T1000 (cell line): ENCODE data around the gene TPGS1.
A peak's percentile ranks its signal among the peaks of the same experiment; 100 is the strongest.
"Not testable (repeated sequence)": the region's sequence is repeated elsewhere in the genome, so short reads cannot be mapped to it uniquely, and the experiment has no call there.

Experiments used
- DNase-seq: peaks from one replicate; lab custom pipeline; 2025; ENCODE audit warnings: mixed read lengths; lab: John Stamatoyannopoulos, UW

The TPGS1 gene

GRCh38 chr19:475360-475759 lies 31.9 kb upstream of the TPGS1 start:
- no peak for DNase-seq

DNA sequence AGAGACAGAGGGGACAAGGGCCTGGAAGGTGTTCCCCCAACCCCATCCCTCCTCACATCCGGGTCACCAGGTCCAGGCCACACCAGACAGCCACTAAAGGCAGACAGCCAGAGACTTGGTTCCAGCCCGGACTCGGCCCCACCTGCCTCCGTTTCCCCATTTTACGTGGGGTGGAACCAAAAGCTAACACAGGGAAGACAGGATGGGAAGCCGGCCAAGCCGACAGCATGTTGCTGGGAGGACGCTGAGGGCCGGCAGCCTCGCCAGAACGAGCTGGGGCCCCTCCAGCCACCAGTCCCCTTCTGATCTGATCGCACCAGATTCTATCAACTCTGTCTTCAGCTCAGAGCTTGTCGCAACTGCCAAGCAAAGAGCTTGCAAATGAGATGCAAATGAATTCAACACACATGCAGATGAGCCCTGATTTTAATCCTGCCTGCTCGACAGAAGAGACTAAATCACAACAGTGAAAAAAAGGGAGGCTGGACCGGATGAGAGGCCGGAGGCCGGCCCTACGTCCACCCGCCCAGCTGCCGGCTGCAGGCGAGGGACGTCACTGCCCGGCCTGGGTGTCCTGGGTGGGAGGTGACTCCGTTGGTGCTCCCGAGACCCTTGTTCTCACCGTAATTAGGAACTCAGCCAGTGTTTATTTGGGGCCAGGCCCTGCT lies 28.9 kb upstream of the TPGS1 start:
- DNase-seq, result no peak

- no peak for DNase-seq
Observed at GRCh38 chr19:478976-479375, 28.3 kb upstream of the TPGS1 start.

GRCh38 chr19:480016-480855 lies 27.1 kb upstream of the TPGS1 start:
- no peak for DNase-seq

DNA sequence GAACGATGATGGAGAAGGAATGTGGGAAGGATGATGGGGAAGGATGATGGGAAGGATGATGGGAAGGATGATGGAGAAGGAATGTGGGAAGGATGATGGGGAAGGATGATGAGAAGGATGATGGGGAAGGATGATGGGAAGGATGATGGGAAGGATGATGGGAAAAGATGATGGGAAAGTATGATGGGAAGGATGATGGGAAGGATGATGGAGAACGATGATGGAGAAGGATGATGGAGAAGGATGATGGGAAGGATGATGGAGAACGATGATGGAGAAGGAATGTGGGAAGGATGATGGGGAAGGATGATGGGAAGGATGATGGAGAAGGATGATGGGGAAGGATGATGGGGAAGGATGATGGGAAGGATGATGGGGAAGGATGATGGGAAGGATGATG lies 26.2 kb upstream of the TPGS1 start:
- DNase-seq, result not testable (repeated sequence)

DNA sequence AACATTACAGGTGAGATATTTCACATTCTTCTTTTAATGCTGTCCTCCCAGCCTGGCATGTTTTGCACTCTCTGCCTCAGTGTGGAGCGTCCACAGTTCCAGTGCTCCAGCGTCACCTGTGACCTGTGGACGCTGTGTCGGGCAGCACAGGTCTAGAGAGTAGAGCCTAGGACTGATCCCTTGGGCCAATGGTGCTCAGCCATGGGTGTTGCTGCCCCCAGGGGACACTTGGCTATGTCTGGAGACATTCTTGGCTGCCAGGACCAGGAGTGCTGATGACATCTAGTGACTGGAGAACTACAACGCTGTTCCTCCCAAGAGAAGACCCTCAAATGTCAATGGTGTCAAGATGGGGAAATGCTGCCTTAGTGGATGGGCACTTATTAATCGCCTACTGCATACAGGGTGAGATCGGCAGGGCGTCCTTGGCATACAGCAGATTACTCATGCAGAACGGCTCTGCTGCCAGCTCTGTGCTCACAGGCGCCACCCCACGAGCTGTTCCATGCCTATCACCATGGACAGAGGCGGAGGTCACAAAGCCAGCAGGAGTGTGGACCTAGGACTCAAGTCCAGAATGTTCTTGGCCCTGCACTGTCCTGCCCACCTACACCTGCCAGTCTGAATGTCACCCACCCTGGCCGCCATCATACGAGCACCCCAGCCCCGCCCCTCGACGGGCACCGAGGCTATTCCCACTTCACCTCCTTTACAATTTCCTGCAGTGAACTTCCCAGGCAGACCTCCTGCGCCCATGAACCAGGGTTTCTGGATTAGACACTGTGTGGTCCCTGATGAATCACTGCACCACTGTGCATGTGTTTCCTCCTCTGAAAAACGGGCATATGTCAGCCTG lies 24.9 kb upstream of the TPGS1 start:
- DNase-seq, result no peak

DNA sequence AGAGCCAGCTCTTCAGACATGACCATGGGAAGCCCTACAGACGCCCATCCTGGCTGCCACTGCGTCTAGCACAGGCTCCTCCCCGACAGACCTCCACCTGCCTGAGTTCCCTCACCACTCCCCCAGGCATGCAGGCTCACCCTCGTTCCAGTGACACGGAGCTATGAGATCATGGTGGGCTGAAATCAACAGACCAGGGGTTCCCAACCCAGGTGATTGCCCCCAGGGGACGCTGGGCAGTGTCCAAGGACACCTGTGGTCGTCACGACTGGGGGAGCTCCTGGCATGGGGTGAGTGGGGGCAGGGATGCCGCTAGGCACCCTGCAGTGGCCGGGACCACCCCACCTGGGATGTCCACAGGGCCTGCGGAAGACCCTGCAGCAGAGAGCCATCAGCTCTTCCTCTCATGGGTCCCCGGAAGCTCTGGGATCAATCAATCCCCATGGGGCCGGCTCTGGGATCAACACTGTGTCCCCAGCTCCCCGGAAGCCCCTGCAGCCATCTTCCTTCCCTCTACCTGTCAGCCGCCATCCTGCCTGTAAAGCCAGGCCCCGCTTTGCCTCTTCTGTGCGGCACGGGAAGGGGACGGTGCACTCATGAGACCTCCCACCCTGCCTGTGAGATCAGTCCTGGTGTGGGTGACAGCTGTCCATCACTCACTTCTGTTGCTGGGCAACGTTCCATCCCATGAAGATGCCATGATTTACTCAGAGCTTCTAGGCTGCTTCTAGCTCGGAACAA lies 23.8 kb upstream of the TPGS1 start:
- no peak for DNase-seq

- DNase-seq, result no peak
Observed at GRCh38 chr19:484494-484893, 22.8 kb upstream of the TPGS1 start.

DNA sequence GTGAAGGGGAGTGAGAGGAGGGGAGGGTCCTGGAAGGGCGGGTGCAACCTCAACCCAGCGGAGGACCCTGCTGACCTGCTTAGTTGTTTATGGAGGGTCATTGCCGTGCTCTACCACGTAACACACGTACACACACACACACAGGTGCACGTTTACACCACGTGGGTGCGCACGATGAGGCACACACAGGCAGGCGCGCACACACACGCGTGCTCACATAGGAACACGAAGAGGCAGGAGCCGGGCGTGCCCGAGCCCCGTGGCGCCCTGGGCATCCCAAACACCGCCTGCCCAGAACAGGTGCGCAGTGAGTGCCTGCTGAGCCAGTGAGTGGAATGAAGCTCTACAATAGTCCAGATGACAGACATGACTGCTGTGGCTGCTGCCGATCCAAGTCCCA lies 22.2 kb upstream of the TPGS1 start:
- no peak for DNase-seq

DNA sequence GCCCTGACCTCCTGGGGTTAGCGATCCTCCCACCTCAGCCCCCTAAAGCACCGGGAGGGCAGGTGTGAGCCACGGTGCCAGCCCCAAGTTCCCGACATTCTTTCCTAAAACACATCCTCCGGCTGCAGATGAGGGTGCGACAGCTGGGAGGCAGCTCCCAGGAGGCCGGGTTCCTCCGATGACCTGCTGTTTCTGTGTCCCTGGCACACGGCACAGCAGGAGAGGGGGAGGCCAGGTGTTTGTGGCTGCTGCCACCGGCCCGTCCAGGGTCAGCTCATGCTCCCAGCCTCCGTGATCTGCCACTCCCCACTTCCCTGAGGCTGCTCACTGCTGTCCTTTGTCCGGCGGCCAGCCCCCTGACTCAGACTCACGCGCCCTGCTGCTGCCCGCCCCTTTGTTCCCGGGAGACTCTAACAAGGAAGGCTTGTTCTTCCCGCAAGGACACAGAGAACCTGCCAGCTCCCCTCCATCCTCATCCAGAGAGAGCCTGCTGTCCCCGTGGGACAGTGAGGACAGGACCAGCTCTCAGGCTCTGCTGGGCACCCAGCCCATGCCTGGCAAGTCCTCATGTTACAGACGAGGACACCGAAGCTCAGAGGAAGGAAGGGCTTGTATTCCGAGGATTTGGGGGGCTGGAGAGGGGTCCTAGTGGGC lies 21.6 kb upstream of the TPGS1 start:
- peak; percentile 59 for DNase-seq

- DNase-seq, result peak; percentile 94
Observed at GRCh38 chr19:488505-489417, 18.5 kb upstream of the TPGS1 start.

DNA sequence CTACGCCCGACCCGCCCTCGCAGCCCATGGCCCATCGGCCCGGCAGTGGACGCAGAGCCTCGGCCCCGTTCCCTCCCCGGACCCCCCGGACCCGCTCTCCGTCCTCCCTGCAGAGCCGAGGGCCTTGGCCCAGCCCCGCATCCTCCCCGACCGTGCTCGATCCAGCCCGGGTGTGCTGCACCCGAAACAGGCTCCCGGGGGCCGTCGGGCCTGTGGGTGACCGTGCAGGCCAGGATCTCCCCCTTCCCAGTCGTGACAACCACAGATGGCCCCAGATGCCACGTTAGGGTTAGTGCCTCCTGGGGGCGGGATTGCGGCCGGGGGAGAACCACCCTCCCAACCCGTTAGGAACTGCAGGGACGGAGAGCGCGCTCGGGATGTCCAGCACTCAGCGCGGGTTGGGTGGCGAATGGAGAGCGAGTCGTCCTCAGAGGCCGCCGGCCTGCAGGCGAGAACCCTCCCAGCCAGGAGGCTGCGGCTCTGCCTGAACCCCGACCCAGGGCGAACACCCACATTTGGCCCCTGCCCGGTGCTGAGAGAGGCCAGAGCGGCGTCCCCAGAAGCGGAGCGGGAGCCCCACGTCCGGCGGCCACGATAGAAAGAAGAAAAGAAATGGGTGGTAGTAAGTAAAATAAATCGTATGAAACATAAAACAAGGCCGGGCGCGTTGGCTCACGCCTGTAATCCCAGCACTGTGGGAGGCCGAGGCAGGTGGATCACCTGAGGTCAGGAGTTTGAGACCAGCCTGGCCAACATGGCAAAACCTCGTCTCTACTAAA lies 17.7 kb upstream of the TPGS1 start:
- DNase-seq, result no peak

GRCh38 chr19:491146-491741 lies 16.1 kb upstream of the TPGS1 start:
- DNase-seq, result peak; percentile 73

- DNase-seq, result peak; percentile 68
Observed at GRCh38 chr19:492091-492531, 15.2 kb upstream of the TPGS1 start.

- no peak for DNase-seq
Observed at GRCh38 chr19:493391-494170, 13.7 kb upstream of the TPGS1 start.

GRCh38 chr19:494171-495080 lies 12.9 kb upstream of the TPGS1 start:
- DNase-seq, result no peak

DNA sequence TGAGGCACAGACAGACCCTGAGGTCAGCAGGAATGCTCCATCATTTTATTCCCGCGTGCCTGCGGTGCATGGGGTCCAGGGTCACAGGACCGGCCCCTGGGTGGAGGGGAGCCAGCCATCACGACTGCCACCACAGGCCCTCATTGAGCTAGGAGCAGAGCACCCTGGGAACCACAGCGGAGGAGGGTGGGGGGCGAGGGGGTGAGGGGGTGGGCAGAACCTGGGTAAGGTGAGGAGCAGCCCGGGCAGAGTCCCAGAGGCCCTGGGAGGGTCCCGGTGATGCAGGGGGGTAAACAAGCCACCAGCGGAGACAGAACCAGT lies 12.3 kb upstream of the TPGS1 start:
- no peak for DNase-seq
